ENCODE measurements around the gene TESK2.
"Not testable (repeated sequence)": the region's sequence is repeated elsewhere in the genome, so short reads cannot be mapped to it uniquely, and the experiment has no call there.

TESK2 gene

GRCh38 chr1:45510036-45510971 is 19.3 kb upstream of the TESK2 start:
- FAIRE-seq (no peak), DNase-seq (ENCODE audit: insufficient read length, low spot score) (no peak)

GRCh38 chr1:45508295-45509151 is 17.6 kb upstream of the TESK2 start:
- FAIRE-seq: no peak
- DNase-seq (ENCODE audit: insufficient read length, low spot score): no peak

GRCh38 chr1:45507893-45508292 is 16.9 kb upstream of the TESK2 start:
- no peak for DNase-seq (ENCODE audit: insufficient read length, low spot score)
- no peak for FAIRE-seq

- FAIRE-seq (no peak), DNase-seq (ENCODE audit: insufficient read length, low spot score) (no peak)
These were observed 16.2 kb upstream of the TESK2 start for GRCh38 chr1:45507195-45507594.

GRCh38 chr1:45503462-45504360 is 12.7 kb upstream of the TESK2 start:
- FAIRE-seq (no peak), DNase-seq (ENCODE audit: insufficient read length, low spot score) (no peak)

GRCh38 chr1:45501505-45501859 is 10.5 kb upstream of the TESK2 start:
- DNase-seq (ENCODE audit: insufficient read length, low spot score) (no peak), FAIRE-seq (no peak)

- peak; percentile 42 for DNase-seq (ENCODE audit: insufficient read length, low spot score)
- FAIRE-seq: no peak
These were observed 8.4 kb upstream of the TESK2 start for GRCh38 chr1:45499415-45499769.

GRCh38 chr1:45498279-45498678 is 7.3 kb upstream of the TESK2 start:
- FAIRE-seq (no peak), DNase-seq (ENCODE audit: insufficient read length, low spot score) (no peak)

- peak; percentile 53 for DNase-seq (ENCODE audit: insufficient read length, low spot score)
- peak; percentile 91 for FAIRE-seq
These were observed 2.2 kb upstream of the TESK2 start for GRCh38 chr1:45493116-45493697.

GRCh38 chr1:45492691-45493090 is 1.7 kb upstream of the TESK2 start:
- FAIRE-seq (no peak), DNase-seq (ENCODE audit: insufficient read length, low spot score) (no peak)

- no peak for DNase-seq (ENCODE audit: insufficient read length, low spot score)
- FAIRE-seq: no peak
These were observed 711 bp upstream of the TESK2 start for GRCh38 chr1:45491487-45492260.

- no peak for DNase-seq (ENCODE audit: insufficient read length, low spot score)
These were observed 790 bp downstream of the TESK2 start for GRCh38 chr1:45490121-45490625.

GRCh38 chr1:45489379-45489778 is 1.6 kb downstream of the TESK2 start:
- FAIRE-seq: not testable (repeated sequence)

More at GRCh38 chr1:45490121-45490625, 790 bp downstream of the TESK2 start:
- peak; percentile 84 for FAIRE-seq

GRCh38 chr1:45488666-45489377 is 2.1 kb downstream of the TESK2 start:
- no peak for FAIRE-seq
- DNase-seq (ENCODE audit: insufficient read length, low spot score): no peak

More at GRCh38 chr1:45489379-45489778, 1.6 kb downstream of the TESK2 start:
- DNase-seq (ENCODE audit: insufficient read length, low spot score): not testable (repeated sequence)

- DNase-seq (ENCODE audit: insufficient read length, low spot score) (no peak), FAIRE-seq (no peak)
These were observed 5.0 kb downstream of the TESK2 start for GRCh38 chr1:45485949-45486348.

GRCh38 chr1:45479039-45479748 is 11.8 kb downstream of the TESK2 start:
- DNase-seq (ENCODE audit: insufficient read length, low spot score): no peak
- no peak for FAIRE-seq

- DNase-seq (ENCODE audit: insufficient read length, low spot score) (no peak), FAIRE-seq (no peak)
These were observed 12.7 kb downstream of the TESK2 start for GRCh38 chr1:45478121-45478814.

Measured in GM19239 (cell line).